NOMO-1 treated with dmso at 0.1 percent for 144 hours (cell line): ENCODE data around the gene TRPV3.
"Not testable (repeated sequence)": the region's sequence is repeated elsewhere in the genome, so short reads cannot be mapped to it uniquely, and the experiment has no call there.

Source experiments
- DNase-seq: peaks from one replicate; lab custom pipeline; 2025; ENCODE audit not compliant: unreplicated experiment; lab: John Stamatoyannopoulos, UW

Gene TRPV3

DNA sequence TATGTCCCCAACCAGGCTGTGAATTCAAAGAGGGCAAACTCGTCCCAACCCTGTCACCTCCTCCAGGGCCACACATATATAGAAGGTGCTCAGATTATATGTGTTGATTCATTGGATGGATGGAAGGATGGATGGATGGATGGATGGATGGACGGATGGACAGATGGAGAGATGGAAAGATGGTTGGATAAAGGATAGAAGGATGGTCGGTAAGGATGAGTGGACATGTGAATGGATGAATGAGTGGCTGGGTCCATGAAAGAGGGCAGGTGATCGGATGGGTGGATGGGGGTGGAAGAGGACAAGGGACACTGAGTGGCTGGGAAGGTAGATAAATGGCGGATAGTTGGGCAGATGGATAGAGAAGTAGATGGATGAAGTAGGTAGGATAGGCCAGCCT is 30.1 kb downstream of the TRPV3 start:
- DNase-seq: no peak

DNA sequence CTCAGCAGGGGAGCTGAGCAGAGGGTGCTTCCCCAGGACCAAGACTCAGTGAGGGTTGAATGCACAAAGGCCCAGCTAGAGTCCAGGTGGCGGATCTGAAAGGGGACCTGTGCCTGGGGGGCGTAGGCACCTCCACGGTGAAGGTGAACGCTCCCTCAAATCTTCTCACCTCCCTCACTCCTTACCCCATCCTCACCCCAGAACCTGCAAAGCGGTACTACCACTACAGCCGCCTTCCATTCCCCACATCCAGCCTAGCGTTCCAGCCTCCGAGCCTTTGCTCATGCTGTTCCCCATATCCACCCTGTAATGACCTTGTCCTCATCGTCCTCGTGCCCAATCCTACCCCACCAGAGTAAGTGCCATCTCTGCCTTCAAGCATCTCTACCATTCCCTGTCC is 30.6 kb downstream of the TRPV3 start:
- DNase-seq: no peak

DNA sequence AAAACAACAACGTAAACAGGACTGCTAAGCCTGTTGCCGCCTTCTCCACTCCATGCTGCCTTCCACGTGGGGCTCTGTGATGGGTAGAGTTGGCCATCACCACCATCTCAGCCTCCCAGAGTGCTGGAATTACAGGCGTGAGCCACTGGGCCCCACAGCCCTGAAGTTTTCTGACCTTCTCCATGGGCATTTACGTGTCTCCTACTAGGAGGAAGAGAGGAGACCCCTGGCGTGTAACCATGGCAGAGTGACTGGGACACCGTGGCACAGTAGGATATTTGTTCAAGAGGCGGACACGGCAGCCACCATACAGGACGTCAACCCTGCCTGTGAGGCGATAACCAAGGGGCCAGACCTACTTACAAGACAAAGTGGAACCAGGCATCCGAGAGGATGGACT is 31.1 kb downstream of the TRPV3 start:
- no peak for DNase-seq

DNA sequence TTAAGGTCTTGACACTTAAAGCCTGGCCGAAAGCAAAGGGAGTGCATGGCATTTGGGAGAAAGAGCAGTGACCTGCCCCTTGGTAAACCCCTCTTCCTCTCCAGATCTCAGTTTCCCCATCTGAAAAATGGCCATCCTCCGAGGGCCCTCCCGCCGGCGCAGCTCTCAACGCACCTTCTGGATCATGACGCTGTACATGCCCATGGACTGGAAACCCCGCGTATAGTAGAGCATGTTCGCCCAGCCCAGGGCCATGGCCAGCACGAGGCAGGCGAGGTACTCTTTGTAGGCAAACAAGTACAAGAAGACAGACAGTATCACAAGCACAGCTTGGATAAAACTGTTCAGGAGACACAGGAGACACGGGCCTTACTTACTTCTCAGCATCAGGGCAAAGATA is 33.6 kb downstream of the TRPV3 start:
- DNase-seq: no peak

DNA sequence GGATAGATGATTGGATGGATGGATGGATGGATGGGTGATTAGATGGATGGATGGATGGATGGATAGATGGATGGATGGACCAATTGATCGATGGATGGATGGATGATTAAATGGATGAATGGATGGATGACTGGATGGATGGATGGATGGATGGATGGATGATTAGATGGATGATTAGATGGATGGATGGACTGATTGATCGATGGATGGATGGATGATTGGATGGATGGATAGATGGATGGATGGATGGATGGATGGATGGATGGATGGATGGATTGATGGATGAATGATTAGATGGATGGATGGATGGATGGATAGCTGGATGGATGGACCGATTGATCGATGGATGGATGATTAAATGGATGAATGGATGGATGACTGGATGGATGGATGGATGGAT is 38.1 kb downstream of the TRPV3 start:
- not testable (repeated sequence) for DNase-seq

DNA sequence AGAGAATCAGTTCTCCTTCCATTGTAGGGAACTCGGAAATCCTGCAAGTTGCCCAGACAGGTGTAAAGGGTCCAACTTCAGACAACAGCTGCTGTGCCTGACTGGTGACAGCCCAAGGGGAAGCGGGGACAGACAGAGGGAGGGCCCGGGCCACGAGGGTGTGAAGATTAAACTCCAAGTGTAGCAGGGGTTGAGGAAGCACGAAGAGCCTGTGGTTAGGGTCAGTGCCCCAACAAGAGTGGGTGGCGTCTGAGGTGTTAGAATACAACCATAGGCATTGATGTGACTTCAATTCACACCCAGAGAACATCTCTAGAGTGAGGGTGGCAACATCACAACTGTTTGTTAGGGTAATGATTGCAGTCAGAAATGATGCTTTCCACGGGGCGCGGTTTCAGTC is 42.7 kb downstream of the TRPV3 start:
- DNase-seq: no peak

DNA sequence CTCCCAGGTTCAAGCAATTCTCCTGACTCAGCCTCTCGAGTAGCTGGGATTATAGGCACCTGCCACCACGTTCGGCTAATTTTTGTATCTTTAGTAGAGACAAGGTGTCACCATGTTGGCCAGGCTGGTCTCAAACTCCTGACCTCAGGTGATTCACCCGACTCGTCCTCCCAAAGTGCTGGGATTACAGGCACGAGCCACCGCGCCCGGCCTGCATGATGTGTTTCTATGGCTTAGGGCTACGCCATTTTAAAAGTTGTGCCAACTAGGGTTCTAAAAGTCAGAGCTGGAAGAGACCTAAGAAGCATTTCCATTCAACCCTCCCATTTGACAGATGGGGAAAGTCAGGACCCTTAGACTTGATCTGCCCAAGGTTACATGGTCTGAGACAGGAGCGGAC is 43.4 kb downstream of the TRPV3 start:
- DNase-seq: not testable (repeated sequence)

DNA sequence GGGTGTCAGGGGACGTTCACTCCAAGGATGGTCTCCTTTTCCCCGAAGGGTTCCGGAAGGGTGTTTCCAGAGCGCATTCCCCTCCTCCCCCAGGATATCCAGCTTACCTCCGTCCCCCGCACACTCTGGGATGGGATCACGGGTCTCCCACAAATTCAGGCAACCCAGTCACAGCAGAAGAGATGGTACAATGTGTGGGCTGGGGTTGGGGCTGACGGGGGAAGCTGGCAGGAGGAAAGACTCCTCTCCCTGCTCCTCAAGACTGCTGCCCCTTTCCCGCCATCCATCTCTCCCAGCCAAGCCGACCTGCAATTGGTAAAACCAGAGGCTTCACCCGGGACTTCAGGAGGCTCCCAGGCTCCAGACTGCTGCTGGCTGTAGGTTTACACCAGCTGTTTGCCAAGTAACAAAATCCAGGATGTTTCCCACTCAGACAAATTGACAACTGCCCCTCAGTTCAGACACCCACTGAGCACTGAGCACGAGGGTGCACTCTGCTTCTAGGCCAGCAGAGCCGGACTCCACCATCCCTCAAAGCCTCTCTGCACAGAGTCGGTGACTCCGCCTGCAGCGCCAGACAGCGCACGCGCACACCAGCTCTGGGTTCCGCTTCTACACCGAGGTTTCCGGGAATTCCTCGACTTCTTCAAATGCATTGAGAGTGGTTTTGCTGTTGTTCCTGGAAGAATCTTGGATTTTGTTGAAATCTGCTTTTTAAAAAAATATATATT is 44.1 kb downstream of the TRPV3 start:
- DNase-seq: no peak

DNA sequence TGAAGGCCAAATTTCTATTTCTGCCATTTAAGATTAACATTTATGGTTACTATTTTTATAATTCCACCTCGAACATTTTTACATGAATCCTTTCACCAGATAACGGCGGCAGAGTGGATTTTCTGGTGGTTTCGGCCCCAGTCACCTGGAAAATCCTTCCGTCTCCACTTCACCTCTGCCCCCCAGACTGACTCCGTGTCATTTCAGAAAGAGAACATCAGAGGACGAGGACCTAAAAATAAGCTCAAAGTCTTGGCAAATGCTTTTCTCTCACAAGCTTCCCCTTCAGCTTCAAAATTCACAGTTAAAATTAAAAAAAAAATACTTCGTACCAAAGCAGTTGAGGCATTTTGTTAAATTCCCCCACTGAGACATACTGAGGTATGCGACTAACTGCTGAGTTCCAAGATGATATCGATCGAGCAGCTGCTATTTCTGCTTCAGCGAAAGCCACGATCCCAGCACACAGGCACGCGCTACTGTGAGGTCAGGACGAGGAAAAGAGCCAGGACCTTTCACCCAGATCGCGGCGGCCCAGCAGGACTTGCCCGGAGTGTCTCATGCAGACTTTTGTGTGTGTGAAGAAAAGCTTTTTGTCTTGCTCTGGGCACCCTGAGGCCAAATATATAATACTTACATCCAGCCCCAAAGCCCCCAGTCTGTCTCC is 45.0 kb downstream of the TRPV3 start:
- DNase-seq: no peak

DNA sequence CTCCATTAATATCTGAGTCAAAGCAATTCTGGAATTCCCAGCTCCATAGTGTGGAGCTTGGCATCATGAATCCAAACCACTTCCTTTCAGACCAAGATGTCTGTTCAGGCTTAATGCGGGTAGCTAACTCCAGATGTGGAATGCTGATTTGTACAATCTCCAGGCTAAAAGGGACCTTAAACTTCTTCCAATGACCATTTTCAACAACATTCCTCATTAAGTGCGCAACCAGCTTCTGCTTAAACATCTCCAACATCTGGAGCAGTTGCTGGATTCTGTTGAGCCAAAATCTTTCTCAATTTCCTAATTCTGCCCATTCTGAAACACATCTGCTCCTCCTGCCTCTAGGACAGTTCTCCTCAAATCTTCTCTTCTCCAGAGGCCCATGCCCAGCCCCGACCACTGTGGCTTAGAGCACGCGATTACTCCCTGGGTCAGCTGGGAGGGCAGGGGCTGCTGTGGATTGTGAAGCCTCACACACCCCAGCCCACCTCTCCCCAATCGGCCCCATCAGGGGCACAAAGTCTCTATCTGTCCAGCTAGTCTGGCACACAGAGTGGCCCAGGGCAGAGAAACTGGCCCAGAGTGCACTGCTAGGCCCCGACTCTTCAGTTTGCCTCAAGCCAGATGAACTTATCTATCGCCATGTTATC is 45.6 kb downstream of the TRPV3 start:
- DNase-seq: no peak

DNA sequence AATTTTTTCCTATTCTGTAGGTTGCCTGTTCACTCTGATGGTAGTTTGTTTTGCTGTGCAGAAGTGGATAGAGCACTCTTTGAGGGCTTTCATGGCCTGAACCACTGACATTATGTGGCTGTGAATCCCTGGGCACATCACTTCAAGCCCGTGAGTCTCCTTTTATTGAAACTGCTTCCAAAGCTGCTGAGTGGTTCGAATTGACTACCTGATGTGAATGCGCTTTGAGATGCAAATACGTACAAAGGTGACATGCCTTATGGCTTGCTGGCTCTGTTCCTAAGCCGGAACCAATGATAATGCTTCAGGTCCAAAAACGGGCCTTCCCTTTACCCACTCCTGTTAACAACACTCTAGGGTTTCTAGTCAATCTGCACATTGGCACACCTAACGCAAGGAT is 47.5 kb downstream of the TRPV3 start:
- DNase-seq: no peak

DNA sequence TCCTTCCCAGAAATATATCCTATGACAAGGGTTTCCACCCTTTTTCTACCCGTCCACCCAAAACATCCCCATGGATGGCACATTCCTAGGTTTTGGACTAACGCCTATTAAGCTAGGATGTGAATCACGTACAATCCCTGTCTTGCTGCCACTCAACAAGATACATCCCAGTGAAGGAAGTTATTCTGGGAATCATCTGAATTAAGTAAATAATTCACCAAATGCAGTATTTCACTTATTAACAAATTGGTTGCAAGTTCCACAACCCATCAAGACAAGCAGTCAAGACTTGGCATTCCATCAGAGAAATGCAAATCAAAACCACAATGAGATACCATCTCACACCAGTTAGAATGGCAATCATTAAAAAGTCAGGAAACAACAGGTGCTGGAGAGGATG is 49.7 kb downstream of the TRPV3 start:
- DNase-seq: no peak

DNA sequence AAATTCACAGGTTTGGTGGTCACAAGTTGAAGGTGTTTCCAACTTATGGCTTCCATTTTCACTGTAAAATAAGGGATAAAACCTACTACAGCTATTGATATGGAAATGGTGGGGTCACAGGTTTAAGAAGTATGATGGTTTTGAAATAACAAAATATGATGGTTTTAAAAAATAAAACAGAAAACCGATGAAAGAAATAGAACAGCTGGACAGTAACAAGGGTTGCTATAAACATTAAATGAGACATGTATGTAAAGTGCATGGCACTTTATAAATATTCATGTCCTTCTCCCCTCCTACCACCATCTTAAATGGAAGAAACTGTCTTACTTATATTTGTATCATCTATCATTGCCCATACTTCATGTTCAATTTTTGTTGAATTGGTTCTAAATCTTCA is 50.5 kb downstream of the TRPV3 start:
- no peak for DNase-seq

DNA sequence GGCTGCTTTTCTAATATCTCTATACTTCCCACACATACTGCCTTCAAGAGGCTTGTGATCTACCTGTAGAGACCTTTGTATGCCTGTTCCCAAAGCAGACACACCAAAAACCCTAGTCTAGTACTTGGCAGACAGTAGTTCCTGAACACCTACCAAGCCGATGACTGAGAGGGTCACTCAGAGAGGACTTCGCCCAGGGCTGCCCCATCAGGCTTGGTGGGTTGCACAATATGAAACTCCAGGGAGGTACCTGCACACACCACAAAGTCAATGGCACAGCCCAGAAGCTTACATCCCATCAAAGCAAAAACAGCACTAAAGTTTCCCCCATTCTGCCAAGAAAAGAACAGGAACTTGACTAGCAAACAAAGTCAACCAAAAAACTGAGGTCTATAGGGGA is 51.6 kb downstream of the TRPV3 start:
- no peak for DNase-seq

DNA sequence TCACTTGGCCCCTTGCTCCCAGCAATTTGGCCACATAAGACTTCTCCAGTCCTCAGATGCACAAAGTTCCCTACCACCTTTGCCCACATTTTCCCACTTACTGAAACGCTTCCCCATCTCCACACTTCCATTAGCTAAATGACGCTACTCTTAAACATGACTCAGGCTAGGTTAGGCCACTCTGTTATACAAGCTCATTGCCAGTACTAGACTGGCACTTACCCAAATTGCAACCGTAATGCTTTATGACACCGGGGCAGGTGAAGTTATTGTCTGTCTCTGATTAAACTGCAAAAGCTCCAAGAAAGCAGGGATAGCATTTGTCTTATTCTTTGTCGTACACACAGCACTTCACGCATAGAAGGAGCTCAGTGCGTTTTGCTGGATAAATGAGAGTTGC is 52.6 kb downstream of the TRPV3 start:
- DNase-seq: no peak

DNA sequence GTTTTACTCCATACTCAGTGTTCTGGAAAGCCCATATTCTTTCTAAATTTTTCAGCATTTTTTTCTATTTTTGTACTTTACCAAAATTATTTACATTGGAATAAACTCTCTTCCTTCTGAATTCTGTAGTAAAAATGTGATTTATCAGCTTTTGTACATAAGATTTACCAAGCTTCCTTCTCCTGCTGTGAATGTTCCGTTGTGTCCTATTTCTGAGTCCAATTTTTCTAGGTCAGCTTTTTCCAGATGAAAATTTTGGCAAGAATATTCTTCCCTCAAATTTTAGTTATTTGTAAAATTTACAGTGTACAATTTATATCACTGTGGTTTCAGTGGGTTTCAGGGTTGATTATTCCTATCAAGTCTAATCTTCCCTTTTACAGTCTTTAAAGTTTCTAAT is 54.3 kb downstream of the TRPV3 start:
- no peak for DNase-seq

DNA sequence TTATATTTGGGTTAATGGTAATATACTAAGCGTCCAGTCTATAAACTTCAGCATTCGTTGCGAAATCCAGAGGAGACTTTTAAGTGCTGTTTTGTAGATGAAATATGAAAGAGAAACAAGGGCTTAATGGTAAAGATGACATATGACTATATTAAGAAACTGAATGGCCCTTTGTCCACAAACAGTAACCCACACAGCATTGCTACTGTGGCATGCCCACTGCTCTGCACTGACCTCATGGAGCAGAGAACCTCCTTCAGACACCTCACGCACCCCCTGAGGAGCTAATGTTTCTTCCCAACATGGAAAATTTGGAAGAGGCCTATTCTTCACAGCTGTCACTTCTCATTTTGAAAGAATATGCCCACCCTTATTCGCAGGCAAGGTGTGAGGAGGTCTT is 55.1 kb downstream of the TRPV3 start:
- no peak for DNase-seq

DNA sequence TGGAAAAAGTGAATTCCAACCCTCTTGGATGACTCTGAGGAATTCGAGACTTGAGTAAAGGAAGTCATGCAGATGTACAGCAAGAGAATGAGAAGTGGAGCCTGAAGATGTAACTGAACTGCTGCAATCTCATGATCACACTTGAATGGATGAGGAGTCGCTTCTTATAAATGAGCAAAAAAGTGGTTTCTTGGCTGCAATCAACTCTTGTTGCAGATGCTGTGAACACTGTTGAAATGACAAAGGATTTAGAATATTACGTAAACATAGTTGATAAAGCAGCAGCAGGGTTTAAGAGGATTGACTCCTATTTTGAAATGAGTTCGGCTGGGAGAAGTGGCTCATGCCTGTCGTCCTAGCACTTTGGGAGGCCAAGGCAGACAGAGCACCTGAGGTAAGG is 56.3 kb downstream of the TRPV3 start:
- no peak for DNase-seq

DNA sequence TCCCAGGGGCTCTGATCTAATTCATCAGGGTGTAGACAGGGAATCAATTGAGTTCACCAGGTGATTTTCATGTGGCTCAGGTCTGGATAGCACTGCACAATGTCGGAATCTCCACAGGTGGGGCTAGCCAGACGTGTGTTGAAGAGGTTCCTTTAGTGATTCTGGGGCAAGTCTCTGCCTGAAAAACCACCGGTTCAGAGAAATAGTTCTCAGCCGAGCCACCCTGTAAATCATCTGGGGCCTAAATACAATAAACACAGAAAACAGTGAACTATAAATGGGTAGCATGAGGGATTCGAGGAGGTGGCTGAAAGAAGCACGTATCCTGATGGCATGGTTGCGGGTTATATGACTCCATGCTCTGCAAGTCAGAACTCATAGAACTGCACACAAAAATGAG is 60.5 kb downstream of the TRPV3 start:
- no peak for DNase-seq

DNA sequence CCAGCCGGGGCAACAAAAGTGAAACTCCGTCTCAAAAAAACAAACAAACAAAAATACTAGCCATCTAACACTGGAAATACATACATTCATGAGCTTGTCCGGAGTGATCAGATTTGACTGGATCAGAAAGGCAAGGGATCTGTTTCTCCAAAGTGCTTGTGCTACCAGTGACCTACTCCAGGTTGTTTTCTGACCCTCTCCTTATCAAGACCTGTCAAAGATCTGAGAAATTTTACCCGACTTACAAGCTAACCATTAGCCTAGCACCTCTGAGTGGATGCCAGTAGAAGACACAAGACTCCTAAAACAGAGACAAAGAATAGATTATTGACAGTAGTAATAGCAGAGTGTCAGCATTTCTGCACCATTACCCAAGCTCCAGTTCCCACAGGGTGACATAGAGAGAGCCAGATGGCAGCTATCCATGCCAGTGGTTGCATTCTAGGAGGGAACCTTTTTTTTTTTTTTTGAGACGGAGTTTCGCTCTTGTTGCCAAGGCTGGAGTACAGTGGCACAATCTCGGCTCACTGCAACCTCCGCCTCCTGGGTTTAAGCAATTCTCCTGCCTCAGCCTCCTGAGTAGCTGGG is 72.0 kb downstream of the TRPV3 start:
- no peak for DNase-seq

DNA sequence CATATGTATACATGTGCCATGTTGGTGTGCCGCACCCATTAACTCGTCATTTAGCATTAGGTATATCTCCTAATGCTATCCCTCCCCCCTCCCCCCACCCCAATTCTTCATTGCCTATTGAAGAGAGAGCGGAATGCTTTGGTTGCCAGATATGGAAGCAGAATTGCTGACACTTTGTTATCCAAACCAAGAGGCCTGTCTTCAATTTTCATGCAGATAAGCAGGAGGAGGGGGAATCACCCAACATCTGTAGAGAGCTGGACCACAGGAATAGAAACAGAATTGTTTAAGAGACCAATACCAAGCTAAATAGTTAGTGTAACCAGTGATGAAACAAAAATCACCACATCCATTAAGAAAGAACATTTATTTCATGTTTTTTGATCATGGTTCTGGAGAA is 74.8 kb downstream of the TRPV3 start:
- DNase-seq: no peak

DNA sequence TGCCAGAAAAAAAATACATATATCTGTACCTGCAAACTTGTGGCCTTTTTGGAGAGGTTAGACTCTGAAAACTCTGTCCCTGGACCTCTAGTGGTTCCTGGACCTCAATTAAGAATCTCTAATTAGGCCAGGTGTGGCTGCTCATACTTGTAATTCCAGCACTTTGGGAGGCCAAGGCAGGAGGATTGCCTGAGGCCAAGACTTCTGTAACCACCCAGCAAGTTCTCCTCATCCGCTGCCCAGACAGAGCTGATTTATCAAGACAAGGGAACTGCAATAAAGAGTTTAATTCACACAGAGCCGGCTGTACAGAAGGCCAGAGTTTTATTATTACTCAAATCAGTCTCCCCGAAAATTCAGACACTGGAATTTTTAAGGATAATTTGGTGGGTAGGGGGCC is 77.6 kb downstream of the TRPV3 start:
- DNase-seq: no peak
